DMS53 treated with DMSO at 0.1 percent for 48 hours (cell line): Measurements from ENCODE around the gene CNIH1.
"Not testable (repeated sequence)": the region's sequence is repeated elsewhere in the genome, so short reads cannot be mapped to it uniquely, and the experiment has no call there.

Experiments used
- DNase-seq: peaks from one replicate; lab custom pipeline; 2025; ENCODE audit not compliant: unreplicated experiment; lab: John Stamatoyannopoulos, UW

Gene CNIH1

DNA sequence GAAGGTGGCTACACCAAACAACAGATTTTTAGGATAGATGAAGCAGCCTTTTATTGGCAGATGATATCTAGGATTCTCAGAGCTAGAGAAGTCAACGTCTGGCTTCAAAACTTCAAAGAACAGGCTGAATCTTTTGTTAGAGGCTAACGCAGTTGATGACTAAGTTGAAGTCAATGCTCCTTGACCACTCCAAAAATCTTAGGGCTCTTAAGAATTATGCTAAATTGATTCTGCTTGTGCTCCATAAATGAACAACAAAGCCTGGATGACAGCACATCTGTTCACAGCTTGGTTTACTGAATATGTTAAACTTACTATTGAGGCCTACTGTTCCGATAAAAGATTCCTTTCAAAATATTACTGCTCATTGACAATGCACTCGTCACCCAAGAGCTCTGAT lies 57.3 kb downstream of the CNIH1 start:
- no peak for DNase-seq

DNA sequence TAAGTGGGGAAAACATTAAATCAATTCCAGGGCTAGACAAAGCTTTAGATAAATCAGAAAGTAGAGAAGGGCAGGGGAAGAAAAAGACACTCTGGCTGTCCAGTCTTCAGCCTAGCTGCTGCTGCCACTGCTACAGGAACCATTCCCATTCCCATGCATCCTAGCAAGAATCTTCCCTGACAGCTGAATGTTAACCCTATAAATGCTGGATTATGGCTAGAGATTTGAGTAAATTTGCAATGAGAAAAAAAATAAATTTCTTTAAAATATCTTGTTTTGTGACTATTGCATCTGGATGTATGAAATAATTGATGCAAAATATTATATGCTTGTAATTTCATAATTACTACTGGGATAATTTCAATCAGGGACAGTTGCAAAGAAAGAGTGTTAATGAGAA lies 59.4 kb downstream of the CNIH1 start:
- DNase-seq: no peak

GRCh38 chr14:54380558-54380957 lies 60.6 kb downstream of the CNIH1 start:
- DNase-seq: not testable (repeated sequence)

DNA sequence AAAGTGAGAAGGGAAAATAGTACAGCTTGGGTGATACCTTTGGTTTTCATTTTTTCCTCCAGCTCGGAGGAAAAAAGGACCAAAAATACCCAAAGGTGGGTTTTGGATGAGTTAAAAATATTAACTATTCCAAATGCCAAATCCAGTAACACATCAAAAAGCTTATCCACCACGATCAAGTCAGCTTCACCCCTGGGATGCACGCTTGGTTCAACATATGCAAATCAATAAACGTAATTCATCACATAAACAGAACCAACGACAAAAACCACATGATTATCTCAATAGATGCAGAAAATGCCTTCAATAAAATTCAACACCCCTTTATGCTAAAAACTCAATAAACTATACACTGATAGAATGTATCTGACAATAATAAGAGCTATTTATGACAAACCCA lies 62.3 kb downstream of the CNIH1 start:
- not testable (repeated sequence) for DNase-seq

DNA sequence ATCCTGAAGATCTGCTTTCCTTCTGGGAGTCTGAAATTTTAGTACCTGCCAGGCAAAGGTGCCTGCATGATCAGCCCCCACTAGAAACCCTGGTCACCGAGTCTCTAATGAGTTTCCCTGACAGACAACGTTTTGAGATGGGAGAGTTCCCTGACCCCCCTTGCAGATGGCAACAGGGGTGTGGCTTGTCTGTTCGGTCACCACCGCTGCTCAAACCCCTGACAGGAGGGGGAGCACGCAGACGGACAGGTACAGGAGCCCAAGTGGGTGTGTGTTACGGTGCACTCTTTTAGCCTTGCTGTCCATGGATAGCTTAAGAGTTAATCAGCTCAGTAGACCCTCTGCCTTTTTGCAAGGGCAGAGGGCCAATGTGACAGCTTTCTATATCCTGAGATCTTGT lies 63.7 kb downstream of the CNIH1 start:
- DNase-seq: no peak

GRCh38 chr14:54374117-54374884 lies 66.9 kb downstream of the CNIH1 start:
- no peak for DNase-seq
